ENCODE measurements around the gene TEAD1.

DNA sequence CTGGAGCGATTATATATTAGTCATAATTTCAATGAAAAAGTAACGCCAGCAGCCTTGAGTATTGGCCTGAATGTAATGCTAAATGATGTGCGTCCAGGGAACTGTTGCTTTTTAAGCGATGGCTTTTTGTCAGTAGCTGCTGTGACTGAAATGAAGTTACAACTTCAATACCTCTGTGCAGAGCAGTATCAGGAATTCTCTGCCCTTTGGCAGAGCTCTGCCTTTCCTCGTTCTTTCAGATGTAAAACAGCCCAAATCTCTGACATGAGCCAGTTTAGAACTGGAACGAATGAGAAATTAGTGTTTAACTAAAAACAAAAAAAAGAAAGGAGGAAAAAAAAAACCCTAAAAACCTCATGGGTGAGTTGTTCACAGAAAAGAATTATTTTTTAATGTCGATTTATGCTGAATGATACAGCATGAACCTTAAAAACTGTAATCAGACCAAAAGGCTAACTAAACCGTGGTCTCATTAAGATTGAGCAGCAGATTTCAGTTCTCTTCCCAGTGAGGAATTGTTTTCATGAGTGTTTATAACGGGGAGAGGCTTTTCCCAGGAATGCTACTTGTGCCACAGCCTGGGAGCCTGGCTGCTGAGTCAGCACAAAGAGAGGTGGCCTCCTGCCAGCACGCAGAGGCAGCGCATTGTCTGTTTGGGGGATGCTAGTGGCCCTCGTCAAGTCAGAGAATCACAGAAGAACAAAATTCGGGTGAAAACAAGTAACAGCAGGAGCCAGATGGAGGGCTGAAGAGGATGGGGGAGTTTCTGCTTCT lies 188.7 kb downstream of the TEAD1 start:
- TF ChIP-seq POLR2A (IDR thresholded peaks at IDR 0.05), result no peak
- TF ChIP-seq, protein P1, sequence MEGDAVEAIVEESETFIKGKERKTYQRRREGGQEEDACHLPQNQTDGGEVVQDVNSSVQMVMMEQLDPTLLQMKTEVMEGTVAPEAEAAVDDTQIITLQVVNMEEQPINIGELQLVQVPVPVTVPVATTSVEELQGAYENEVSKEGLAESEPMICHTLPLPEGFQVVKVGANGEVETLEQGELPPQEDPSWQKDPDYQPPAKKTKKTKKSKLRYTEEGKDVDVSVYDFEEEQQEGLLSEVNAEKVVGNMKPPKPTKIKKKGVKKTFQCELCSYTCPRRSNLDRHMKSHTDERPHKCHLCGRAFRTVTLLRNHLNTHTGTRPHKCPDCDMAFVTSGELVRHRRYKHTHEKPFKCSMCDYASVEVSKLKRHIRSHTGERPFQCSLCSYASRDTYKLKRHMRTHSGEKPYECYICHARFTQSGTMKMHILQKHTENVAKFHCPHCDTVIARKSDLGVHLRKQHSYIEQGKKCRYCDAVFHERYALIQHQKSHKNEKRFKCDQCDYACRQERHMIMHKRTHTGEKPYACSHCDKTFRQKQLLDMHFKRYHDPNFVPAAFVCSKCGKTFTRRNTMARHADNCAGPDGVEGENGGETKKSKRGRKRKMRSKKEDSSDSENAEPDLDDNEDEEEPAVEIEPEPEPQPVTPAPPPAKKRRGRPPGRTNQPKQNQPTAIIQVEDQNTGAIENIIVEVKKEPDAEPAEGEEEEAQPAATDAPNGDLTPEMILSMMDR (IDR thresholded peaks at IDR 0.05), result no peak
